RWPE2 (cell line): ENCODE measurements around the gene LRP11.
A peak's percentile ranks its signal among the peaks of the same experiment; 100 is the strongest.

ENCODE experiments used
- ATAC-seq: fragments of 200-7000 bp; cut with Tn5 transposase; 3 replicates; pipeline ENCODE4 v1.9.1; 2021; ENCODE audit warnings: low read depth
- DNase-seq: peaks from one replicate; pipeline ENCODE4 v3.0.0-alpha.2; 2020; ENCODE audit warnings: low spot score
- H3K27ac ChIP-seq: fragments of 450-650 bp; 2 replicates; pipeline ENCODE4 v1.5.1; 2017; ENCODE audit warnings: mild to moderate bottlenecking; ENCODE audit not compliant: poor library complexity, severe bottlenecking
- H3K27me3 ChIP-seq: fragments of 250-450 bp; sonication (Bioruptor Pico); 2 replicates; pipeline ENCODE4 v1.5.1; 2021; ENCODE audit warnings: mild to moderate bottlenecking, moderate library complexity; ENCODE audit not compliant: insufficient read depth, poor library complexity, severe bottlenecking
- H3K36me3 ChIP-seq: fragments of 250-450 bp; sonication (Bioruptor Pico); 2 replicates; pipeline ENCODE4 v1.5.1; 2020; ENCODE audit warnings: low read depth, mild to moderate bottlenecking, moderate library complexity
- H3K4me1 ChIP-seq: fragments of 250-450 bp; sonication (Bioruptor Pico); 2 replicates; pipeline ENCODE4 v1.5.1; 2021; ENCODE audit warnings: mild to moderate bottlenecking, moderate library complexity; ENCODE audit not compliant: insufficient read depth, poor library complexity, severe bottlenecking
- H3K4me3 ChIP-seq: fragments of 250-450 bp; sonication (Bioruptor Pico); 2 replicates; pipeline ENCODE4 v1.5.1; 2021; ENCODE audit warnings: mild to moderate bottlenecking, moderate library complexity; ENCODE audit not compliant: severe bottlenecking
- H3K9me3 ChIP-seq: fragments of 250-450 bp; sonication (Bioruptor Pico); 2 replicates; pipeline ENCODE4 v1.5.1; 2021; ENCODE audit warnings: mild to moderate bottlenecking, moderate library complexity; ENCODE audit not compliant: severe bottlenecking
- CTCF ChIP-seq: fragments of 450-650 bp; IDR thresholded peaks from one replicate; pipeline ENCODE4 v1.5.1; 2017; ENCODE audit warnings: mild to moderate bottlenecking, moderate library complexity; ENCODE audit not compliant: poor library complexity, severe bottlenecking

LRP11 gene

GRCh38 chr6:149884215-149884614 lies 20.1 kb upstream of the LRP11 start:
- no peak overlapping the region for H3K4me3 ChIP-seq
- no peak overlapping the region for H3K27ac ChIP-seq
- H3K4me1 ChIP-seq, result peaks cover 38% of the 10 kb centered on the region
- H3K36me3 ChIP-seq, result no peaks in the 10 kb centered on the region
- H3K9me3 ChIP-seq, result no peaks in the 10 kb centered on the region
- DNase-seq (no peak), ATAC-seq (0 out of 3 replicates have a peak, but pooled peaks have one; percentile 8)
- no peaks in the 10 kb centered on the region for H3K27me3 ChIP-seq
- no peak for TF ChIP-seq CTCF

GRCh38 chr6:149881860-149882259 lies 17.7 kb upstream of the LRP11 start:
- no peaks in the 10 kb centered on the region for H3K27me3 ChIP-seq
- no peak for ATAC-seq
- TF ChIP-seq CTCF, result no peak
- no peaks in the 10 kb centered on the region for H3K9me3 ChIP-seq
- H3K27ac ChIP-seq, result no peak overlapping the region
- peaks cover 15% of the 10 kb centered on the region for H3K4me1 ChIP-seq
- no peaks in the 10 kb centered on the region for H3K36me3 ChIP-seq
- DNase-seq, result no peak
- no peak overlapping the region for H3K4me3 ChIP-seq

GRCh38 chr6:149881066-149881766 lies 17.1 kb upstream of the LRP11 start:
- ATAC-seq, result no peak
- Histone ChIP-seq H3K4me1 (peaks cover 8% of the 10 kb centered on the region), H3K4me3 (no peak overlapping the region), H3K27ac (no peak overlapping the region), H3K27me3 (no peaks in the 10 kb centered on the region), H3K36me3 (no peaks in the 10 kb centered on the region), H3K9me3 (no peaks in the 10 kb centered on the region)
- TF ChIP-seq CTCF, result no peak
- DNase-seq, result no peak

GRCh38 chr6:149877659-149878058 lies 13.5 kb upstream of the LRP11 start:
- Histone ChIP-seq H3K9me3 (no peaks in the 10 kb centered on the region), H3K27ac (no peak overlapping the region), H3K27me3 (no peaks in the 10 kb centered on the region), H3K4me3 (no peak overlapping the region), H3K4me1 (no peaks in the 10 kb centered on the region), H3K36me3 (no peaks in the 10 kb centered on the region)
- DNase-seq (no peak), ATAC-seq (no peak)
- no peak for TF ChIP-seq CTCF

- DNase-seq, result no peak
- no peak for TF ChIP-seq CTCF
- no peaks in the 10 kb centered on the region for H3K9me3 ChIP-seq
Observed at GRCh38 chr6:149876241-149876933, 12.2 kb upstream of the LRP11 start.

More at GRCh38 chr6:149876241-149876933, 12.2 kb upstream of the LRP11 start:
- Histone ChIP-seq H3K36me3 (no peaks in the 10 kb centered on the region), H3K4me3 (no peak overlapping the region), H3K27ac (no peak overlapping the region), H3K27me3 (no peaks in the 10 kb centered on the region), H3K4me1 (no peaks in the 10 kb centered on the region)
- ATAC-seq, result no peak
